Lower lobe of right lung (tissue), 2 donors: ENCODE measurements around the gene ACTR3C. TPM values are rescaled to one million over a fixed set of nuclear protein-coding genes. Genes with fewer than 3 reads are reported as not detected.
A peak's percentile ranks its signal among the peaks of the same experiment; 100 is the strongest.
"Not testable (repeated sequence)": the region's sequence is repeated elsewhere in the genome, so short reads cannot be mapped to it uniquely, and the experiment has no call there.

ENCODE experiments used
- ATAC-seq, 2 donors: fragments of 200-7000 bp; cut with Tn5 transposase; one replicate each; pipeline ENCODE4 v1.9.1; 2020 to 2022; ENCODE audit warnings: mild to moderate bottlenecking in 2 of 2, moderate library complexity in 2 of 2
- DNase-seq: peaks from one replicate; pipeline ENCODE4 v3.0.0-alpha.2; 2020
- H3K27ac ChIP-seq: fragments of 200-600 bp; one replicate; pipeline ENCODE4 v1.8.0; 2022
- H3K27me3 ChIP-seq: fragments of 200-600 bp; one replicate; pipeline ENCODE4 v1.8.0; 2022; ENCODE audit warnings: low read depth
- H3K36me3 ChIP-seq: fragments of 200-600 bp; one replicate; pipeline ENCODE4 v1.8.0; 2022; ENCODE audit warnings: mild to moderate bottlenecking
- H3K4me1 ChIP-seq: fragments of 200-600 bp; one replicate; pipeline ENCODE4 v1.8.0; 2022
- H3K4me3 ChIP-seq: fragments of 200-600 bp; one replicate; pipeline ENCODE4 v1.8.0; 2022; ENCODE audit warnings: mild to moderate bottlenecking
- H3K9me3 ChIP-seq: fragments of 200-600 bp; one replicate; pipeline ENCODE4 v1.8.0; 2022
- intact Hi-C: fragments of 100-400 bp; cut with DNase I; formaldehyde crosslinking; loops from one replicate; pipeline ENCODE4 v1.11.0; 2022
- total RNA-seq: library from RNA; stranded (reverse); fragmentation: NEBNext Ultra II Directional; extraction: Animal tissue kit (Norgen Biotek cat#: 25700); gene quantifications from one replicate; pipeline ENCODE4 v1.2.1, GENCODE V29; 2021
- TF ChIP-seq, protein P1 (sequence below): fragments of 200-600 bp; IDR thresholded peaks from one replicate; pipeline ENCODE4 v1.8.0; 2022; ENCODE audit warnings: antibody characterized with exemption, mild to moderate bottlenecking
- donor health status: DM: no; HTN: yes; CAD: no; lungs with severe emphysema.

The ACTR3C gene
- total RNA-seq, 1 donor from 2014 or later, result 18.6 TPM

DNA sequence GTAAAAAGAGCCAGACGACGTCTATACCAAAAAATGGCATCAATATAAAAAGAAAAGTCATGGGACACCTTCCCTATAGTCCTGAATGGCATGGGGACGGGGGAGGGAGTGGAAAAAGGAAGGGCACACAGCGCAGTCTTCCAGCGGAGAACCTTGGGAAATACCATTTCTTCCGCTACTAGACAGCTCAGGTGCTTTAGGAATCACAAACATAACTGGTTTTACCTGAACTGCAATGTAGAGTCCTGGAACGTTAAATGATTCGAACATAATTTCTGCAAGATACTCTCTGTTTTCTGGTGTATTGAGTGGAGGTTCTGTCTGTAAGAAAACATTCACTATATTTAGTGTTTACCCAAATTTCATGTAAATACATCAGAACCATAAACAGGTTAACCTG lies 28.3 kb downstream of the ACTR3C start:
- H3K9me3 ChIP-seq, H3K4me1 ChIP-seq, H3K27me3 ChIP-seq, H3K36me3 ChIP-seq, H3K27ac ChIP-seq, DNase-seq, intact Hi-C loops, H3K4me3 ChIP-seq: not testable (repeated sequence)
- ATAC-seq, result peak; percentile 71 to 89

DNA sequence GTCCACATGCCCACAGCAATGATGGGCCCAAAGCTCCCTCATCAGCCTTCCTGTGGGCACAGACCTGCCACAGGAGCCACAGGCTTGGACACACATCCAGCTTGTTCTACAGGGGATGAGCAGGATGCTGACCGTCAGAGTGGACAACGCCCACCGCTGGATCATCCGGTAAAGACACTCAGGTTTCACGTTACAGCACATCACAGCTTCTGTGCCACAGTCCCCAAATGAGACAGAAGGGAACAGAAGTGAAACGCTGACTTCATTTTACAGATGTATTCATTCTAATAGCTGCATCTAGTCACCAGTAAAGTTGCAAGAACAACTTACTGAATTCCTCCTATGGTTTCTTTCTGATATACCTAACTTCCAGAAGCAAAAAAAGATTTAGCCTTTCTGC lies 33.0 kb downstream of the ACTR3C start:
- intact Hi-C loops, H3K4me3 ChIP-seq, ATAC-seq: not testable (repeated sequence)

DNA sequence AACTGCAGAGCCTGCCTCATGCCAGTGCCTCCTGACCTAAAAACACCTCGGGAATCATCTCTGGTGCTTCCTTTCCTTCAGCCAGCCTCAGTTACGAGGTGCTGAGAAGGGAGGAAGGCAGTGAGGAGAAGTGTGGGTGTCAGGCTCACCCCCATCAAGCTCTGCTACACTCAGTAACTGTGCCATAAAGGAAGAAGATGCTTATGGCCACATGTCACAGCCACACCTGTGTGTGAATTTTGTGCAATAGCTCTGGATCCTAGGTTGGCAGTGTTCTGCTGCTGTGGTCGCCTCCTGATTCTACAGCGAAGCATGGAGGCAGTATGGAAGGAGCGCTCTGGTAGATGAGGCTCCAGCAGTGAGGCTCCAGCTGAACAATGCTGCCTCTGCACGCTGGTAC lies 34.5 kb downstream of the ACTR3C start:
- H3K36me3 ChIP-seq, H3K27me3 ChIP-seq, H3K4me3 ChIP-seq, ATAC-seq, H3K4me1 ChIP-seq, H3K27ac ChIP-seq, intact Hi-C loops, DNase-seq, H3K9me3 ChIP-seq: not testable (repeated sequence)

More for the DNA sequence above, 33.0 kb downstream of the ACTR3C start:
- not testable (repeated sequence) for DNase-seq, H3K4me1 ChIP-seq, H3K27ac ChIP-seq, H3K9me3 ChIP-seq, H3K27me3 ChIP-seq, H3K36me3 ChIP-seq

DNA sequence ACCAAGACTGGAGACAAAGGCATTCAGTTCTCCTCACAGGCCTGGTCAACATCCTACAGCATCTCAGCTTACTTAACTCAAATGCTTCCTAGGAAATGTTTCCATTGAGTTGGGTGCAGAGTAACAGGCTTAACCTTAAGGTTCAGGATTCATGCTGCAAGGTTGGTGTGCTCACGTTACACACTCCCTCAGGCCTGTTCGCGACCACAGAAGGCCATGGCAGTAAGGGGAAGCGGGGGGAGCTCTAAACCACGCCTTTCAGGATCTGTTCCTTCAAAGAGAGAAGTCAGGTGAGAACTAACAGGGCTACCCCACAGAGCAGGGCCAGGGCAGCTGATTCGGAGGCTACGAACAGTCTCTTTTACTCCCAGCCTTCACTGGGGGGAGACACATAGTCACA lies 35.5 kb downstream of the ACTR3C start:
- H3K27me3 ChIP-seq, H3K27ac ChIP-seq, DNase-seq, H3K9me3 ChIP-seq, intact Hi-C loops, H3K4me3 ChIP-seq, ATAC-seq, H3K36me3 ChIP-seq, H3K4me1 ChIP-seq: not testable (repeated sequence)

DNA sequence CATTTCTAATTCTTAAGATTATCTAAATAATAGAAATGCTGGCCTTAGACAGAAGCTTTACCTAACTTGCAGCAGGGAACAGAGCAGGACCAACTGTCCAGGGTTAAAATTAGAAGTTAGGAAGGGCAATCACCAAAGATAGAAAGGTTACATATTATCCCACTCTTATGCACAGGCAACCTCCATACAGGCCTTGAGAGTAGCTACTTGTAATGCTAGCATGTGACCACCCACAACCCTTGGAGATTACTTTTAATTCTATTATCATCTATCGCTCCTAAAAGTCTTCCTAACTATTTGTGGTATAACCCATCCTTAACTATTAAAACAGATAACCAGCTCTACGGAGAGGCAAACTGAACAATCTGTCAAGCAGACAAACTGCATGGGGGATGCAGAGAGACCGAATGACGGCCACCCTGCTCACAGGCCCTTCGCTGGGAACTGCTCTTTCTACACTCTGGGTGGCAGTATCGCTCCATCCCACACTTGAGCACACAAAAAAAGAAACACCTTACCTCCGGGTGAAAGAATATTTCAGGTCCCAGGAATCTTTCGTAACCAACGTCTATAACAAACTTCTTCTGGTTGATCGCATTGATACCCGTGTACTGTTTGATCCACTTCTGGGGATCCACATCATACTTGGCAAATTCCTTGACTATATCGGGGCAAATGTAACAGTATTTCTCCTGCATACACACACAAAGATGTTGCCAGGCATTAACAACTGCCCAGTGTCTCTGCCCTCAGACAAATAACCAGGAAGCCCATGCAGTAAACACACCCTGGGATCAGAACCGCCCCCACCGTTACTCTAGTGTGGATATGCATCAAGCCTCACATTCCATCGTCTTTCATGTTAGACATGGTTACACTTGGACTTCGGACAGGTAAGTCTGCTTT lies 37.2 kb downstream of the ACTR3C start:
- H3K27me3 ChIP-seq, H3K9me3 ChIP-seq, H3K4me3 ChIP-seq, H3K27ac ChIP-seq, H3K4me1 ChIP-seq, H3K36me3 ChIP-seq, DNase-seq, intact Hi-C loops: not testable (repeated sequence)
- ATAC-seq, result peak; percentile 89 to 92
- TF ChIP-seq, protein P1, sequence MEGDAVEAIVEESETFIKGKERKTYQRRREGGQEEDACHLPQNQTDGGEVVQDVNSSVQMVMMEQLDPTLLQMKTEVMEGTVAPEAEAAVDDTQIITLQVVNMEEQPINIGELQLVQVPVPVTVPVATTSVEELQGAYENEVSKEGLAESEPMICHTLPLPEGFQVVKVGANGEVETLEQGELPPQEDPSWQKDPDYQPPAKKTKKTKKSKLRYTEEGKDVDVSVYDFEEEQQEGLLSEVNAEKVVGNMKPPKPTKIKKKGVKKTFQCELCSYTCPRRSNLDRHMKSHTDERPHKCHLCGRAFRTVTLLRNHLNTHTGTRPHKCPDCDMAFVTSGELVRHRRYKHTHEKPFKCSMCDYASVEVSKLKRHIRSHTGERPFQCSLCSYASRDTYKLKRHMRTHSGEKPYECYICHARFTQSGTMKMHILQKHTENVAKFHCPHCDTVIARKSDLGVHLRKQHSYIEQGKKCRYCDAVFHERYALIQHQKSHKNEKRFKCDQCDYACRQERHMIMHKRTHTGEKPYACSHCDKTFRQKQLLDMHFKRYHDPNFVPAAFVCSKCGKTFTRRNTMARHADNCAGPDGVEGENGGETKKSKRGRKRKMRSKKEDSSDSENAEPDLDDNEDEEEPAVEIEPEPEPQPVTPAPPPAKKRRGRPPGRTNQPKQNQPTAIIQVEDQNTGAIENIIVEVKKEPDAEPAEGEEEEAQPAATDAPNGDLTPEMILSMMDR, result peak; percentile 60

DNA sequence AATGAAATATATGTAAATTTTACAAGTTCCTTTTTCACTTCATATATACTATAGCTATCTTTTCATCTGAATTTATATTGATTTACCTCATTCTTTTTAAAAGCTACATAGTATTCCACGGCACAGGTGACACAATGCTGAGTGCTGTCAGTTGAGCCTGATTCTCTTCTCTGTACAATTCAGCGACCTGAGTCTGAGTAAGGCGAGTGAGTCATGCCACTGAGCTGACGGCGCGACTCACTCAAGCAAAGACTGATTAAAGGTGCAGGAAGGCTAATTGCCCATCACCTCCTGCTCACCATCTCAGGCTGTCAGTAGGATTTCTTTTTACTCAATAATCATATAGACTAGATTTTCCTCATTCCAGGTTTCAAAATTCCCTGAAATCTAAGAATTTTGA lies 39.7 kb downstream of the ACTR3C start:
- H3K4me3 ChIP-seq, H3K36me3 ChIP-seq, H3K4me1 ChIP-seq, H3K9me3 ChIP-seq, H3K27me3 ChIP-seq, H3K27ac ChIP-seq, ATAC-seq, intact Hi-C loops, DNase-seq: not testable (repeated sequence)

DNA sequence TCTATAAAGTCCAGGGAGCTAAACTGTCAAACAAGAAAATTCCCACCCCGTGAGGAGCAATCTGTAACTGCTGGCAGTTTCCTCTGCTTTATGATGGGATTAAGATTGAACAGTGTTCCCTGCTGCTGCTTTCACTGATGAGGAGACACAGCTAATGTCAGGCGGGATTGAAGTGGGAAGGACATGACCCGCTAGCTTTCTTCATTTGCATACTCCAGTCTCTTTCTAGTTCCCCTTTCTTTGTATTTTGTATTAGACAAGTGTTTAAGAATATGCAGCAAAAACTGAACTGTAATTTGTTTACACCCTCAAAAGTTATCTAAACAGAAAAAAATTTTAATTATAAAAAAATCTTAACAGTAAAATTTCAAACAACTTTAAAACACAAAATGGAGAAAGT lies 40.2 kb downstream of the ACTR3C start:
- H3K9me3 ChIP-seq, H3K27me3 ChIP-seq, ATAC-seq, DNase-seq, intact Hi-C loops, H3K4me3 ChIP-seq, H3K27ac ChIP-seq, H3K36me3 ChIP-seq, H3K4me1 ChIP-seq: not testable (repeated sequence)

DNA sequence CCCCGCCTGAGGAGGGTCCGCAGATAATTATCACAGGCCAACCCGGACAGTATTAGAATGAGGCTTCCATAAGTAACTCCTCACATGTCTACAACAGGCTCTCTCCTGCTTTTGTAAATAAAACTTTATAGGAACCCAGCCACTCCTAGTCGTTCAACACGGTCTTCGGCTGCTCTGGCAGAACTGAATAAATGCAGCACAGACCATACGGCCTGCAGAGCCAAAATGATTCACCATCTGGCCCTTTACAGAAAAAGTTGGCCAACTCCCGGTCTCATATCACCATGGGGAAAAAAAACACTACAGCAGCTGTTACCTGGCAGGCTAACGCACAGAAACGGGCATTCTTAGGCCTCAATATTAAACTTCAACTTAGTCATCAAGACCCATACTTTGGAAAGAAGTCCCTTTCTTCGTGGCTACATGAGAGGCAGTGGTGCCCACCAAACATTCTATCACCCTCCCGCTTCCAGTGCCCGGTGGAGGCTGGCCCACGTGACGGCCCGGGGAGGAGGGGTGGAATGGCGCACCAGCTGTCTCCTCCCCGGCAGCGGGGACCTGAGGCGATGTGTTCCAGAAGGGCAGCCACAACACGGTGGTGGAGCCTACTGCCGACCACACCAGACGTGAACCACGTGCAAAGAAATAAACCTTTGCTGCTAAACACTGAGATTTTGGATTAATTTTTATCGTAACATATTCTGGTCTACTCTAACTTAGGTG lies 41.5 kb downstream of the ACTR3C start:
- intact Hi-C loops, H3K27me3 ChIP-seq, H3K4me3 ChIP-seq, H3K36me3 ChIP-seq, H3K4me1 ChIP-seq, H3K27ac ChIP-seq, H3K9me3 ChIP-seq, DNase-seq, ATAC-seq: not testable (repeated sequence)

DNA sequence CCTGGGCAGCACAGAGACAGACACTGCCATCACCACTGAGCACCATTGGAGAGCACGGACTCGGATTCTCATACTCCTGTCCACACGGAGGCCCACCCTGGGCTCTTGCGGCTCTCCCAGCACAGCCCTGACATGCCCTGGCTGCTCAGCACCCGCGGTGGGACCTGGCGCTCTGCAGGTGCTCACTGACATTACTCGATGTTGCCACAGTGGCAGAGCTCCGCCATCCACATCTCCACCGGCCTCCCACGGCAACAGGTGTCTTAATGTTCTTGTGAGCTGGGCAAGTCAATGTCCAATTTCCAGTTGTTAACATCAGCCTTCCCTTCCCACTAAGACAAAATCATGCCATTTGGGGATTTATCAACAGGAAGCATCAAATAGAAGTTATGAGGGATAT lies 45.0 kb downstream of the ACTR3C start:
- H3K36me3 ChIP-seq, DNase-seq, intact Hi-C loops, H3K9me3 ChIP-seq, H3K4me1 ChIP-seq, H3K27ac ChIP-seq, H3K4me3 ChIP-seq, ATAC-seq, H3K27me3 ChIP-seq: not testable (repeated sequence)
